Mesothelial cell of epicardium (in vitro differentiated cells): ENCODE measurements around the gene SFT2D1. TPM values are rescaled to one million over a fixed set of nuclear protein-coding genes. Genes with fewer than 3 reads are reported as not detected.

ENCODE experiments used
- DNase-seq, 2 experiments: peaks; one replicate each; pipeline ENCODE4 v3.0.0; 2021; ENCODE audit warnings: low spot score in 2 of 2; ENCODE audit not compliant: unreplicated experiment in 2 of 2
- H3K27ac Mint-ChIP-seq: 2 replicates; pipeline ENCODE4 v1.8.0; 2021; ENCODE audit warnings: mixed read lengths
- H3K27me3 Mint-ChIP-seq: 2 replicates; pipeline ENCODE4 v1.8.0; 2021; ENCODE audit warnings: low read depth, mixed read lengths
- H3K36me3 Mint-ChIP-seq: 2 replicates; pipeline ENCODE4 v1.8.0; 2021; ENCODE audit warnings: mixed read lengths
- H3K4me1 Mint-ChIP-seq: 2 replicates; pipeline ENCODE4 v1.8.0; 2021; ENCODE audit warnings: mixed read lengths
- H3K4me3 Mint-ChIP-seq: 2 replicates; pipeline ENCODE4 v1.8.0; 2021; ENCODE audit warnings: mild to moderate bottlenecking, moderate library complexity, mixed read lengths
- H3K9me3 Mint-ChIP-seq: 2 replicates; pipeline ENCODE4 v1.8.0; 2021; ENCODE audit warnings: mixed read lengths
- CTCF ChIP-seq: fragments of 200-600 bp; sonication (generic); IDR thresholded peaks from one replicate; pipeline ENCODE4 v1.5.0; 2021; ENCODE audit warnings: antibody characterized with exemption; ENCODE audit not compliant: unreplicated experiment
- total RNA-seq: library from RNA; stranded (reverse); gene quantifications from 3 replicates; pipeline ENCODE4 v1.2.1, GENCODE V29; 2021

SFT2D1 gene
- total RNA-seq, 1 donor from 2014 or later = 26.8 TPM

- Mint-ChIP-seq H3K27me3 (no peaks in the 10 kb centered on the region), H3K36me3 (peaks cover 11% of the 10 kb centered on the region), H3K4me1 (peaks cover 3% of the 10 kb centered on the region), H3K4me3 (no peak overlapping the region), H3K27ac (no peak overlapping the region), H3K9me3 (no peaks in the 10 kb centered on the region)
- no peak for TF ChIP-seq CTCF
- no peak for DNase-seq
Observed at GRCh38 chr6:166335378-166336302, 6.7 kb downstream of the SFT2D1 start.

GRCh38 chr6:166334878-166335277, 7.5 kb downstream of the SFT2D1 start:
- DNase-seq = no peak
- Mint-ChIP-seq H3K4me3 (no peak overlapping the region), H3K4me1 (peaks cover 4% of the 10 kb centered on the region), H3K9me3 (no peaks in the 10 kb centered on the region), H3K36me3 (peaks cover 11% of the 10 kb centered on the region), H3K27me3 (no peaks in the 10 kb centered on the region), H3K27ac (no peak overlapping the region)
- no peak for TF ChIP-seq CTCF

GRCh38 chr6:166333172-166333995, 9.0 kb downstream of the SFT2D1 start:
- H3K27ac Mint-ChIP-seq = no peak overlapping the region
- peaks cover 16% of the 10 kb centered on the region for H3K36me3 Mint-ChIP-seq
- H3K4me1 Mint-ChIP-seq = peaks cover 4% of the 10 kb centered on the region
- no peak overlapping the region for H3K4me3 Mint-ChIP-seq
- H3K9me3 Mint-ChIP-seq = no peaks in the 10 kb centered on the region
- TF ChIP-seq CTCF = no peak
- DNase-seq = no peak
- no peaks in the 10 kb centered on the region for H3K27me3 Mint-ChIP-seq

- peaks cover 16% of the 10 kb centered on the region for H3K36me3 Mint-ChIP-seq
- H3K4me3 Mint-ChIP-seq = no peak overlapping the region
- H3K9me3 Mint-ChIP-seq = no peaks in the 10 kb centered on the region
- H3K27me3 Mint-ChIP-seq = no peaks in the 10 kb centered on the region
- no peak overlapping the region for H3K27ac Mint-ChIP-seq
- no peak for TF ChIP-seq CTCF
- no peak for DNase-seq
- peaks cover 4% of the 10 kb centered on the region for H3K4me1 Mint-ChIP-seq
Observed at GRCh38 chr6:166331503-166332415, 10.6 kb downstream of the SFT2D1 start.

GRCh38 chr6:166330612-166331011, 11.7 kb downstream of the SFT2D1 start:
- no peak for DNase-seq
- Mint-ChIP-seq H3K36me3 (peaks cover 16% of the 10 kb centered on the region), H3K27ac (no peak overlapping the region), H3K4me3 (no peak overlapping the region), H3K4me1 (peaks cover 4% of the 10 kb centered on the region), H3K27me3 (no peaks in the 10 kb centered on the region), H3K9me3 (no peaks in the 10 kb centered on the region)
- TF ChIP-seq CTCF = no peak
